K562 (cell line): ENCODE results near the gene MZB1. TPM values are rescaled to one million over a fixed set of nuclear protein-coding genes. Genes with fewer than 3 reads are reported as not detected.
A peak's percentile ranks its signal among the peaks of the same experiment; 100 is the strongest.

Experiments used
- ATF4 ChIP-seq: fragments of 450-650 bp; formaldehyde crosslinking; IDR thresholded peaks from 2 replicates; pipeline ENCODE4 v1.4.0; 2022; ENCODE audit warnings: mild to moderate bottlenecking, moderate library complexity
- ATF7 ChIP-seq: fragments of 450-650 bp; IDR thresholded peaks from 2 replicates; pipeline ENCODE4 v1.7.1; 2014; ENCODE audit warnings: mild to moderate bottlenecking, moderate library complexity
- BRF2 ChIP-seq: IDR thresholded peaks from 3 replicates; pipeline ENCODE4 v1.6.1; 2011; ENCODE audit warnings: borderline replicate concordance, mild to moderate bottlenecking; ENCODE audit not compliant: insufficient read length, insufficient read depth
- ELF1 ChIP-seq: fragments of 200-800 bp; sonication (Bioruptor generic); IDR thresholded peaks from 2 replicates; pipeline ENCODE4 v1.6.1; 2016; ENCODE audit warnings: missing genetic modification characterization, missing compliant biosample characterization
- GMEB1 ChIP-seq: fragments of 250-450 bp; sonication (Bioruptor Pico); IDR thresholded peaks from 2 replicates; pipeline ENCODE4 v1.4.0; 2020; ENCODE audit warnings: mild to moderate bottlenecking
- IFI16 ChIP-seq: fragments of 250-450 bp; sonication (Bioruptor Pico); IDR thresholded peaks from 2 replicates; pipeline ENCODE4 v2.1.2; 2022; ENCODE audit warnings: mild to moderate bottlenecking, inconsistent platforms
- MXI1 ChIP-seq: IDR thresholded peaks from 2 replicates; pipeline ENCODE4 v1.6.1; 2011; ENCODE audit warnings: low read depth, mild to moderate bottlenecking, improper control_type of control experiment, low read length
- NKRF ChIP-seq: fragments of 450-650 bp; IDR thresholded peaks from 2 replicates; pipeline ENCODE4 v1.6.1; 2016; ENCODE audit warnings: borderline replicate concordance
- POLR3G ChIP-seq: IDR thresholded peaks from 2 replicates; pipeline ENCODE4 v1.6.1; 2011; ENCODE audit not compliant: insufficient read length, insufficient replicate concordance; ENCODE audit errors: extremely low read depth
- RBM15 ChIP-seq: fragments of 200-400 bp; formaldehyde crosslinking; IDR thresholded peaks from 2 replicates; pipeline ENCODE4 v1.6.1; 2018; ENCODE audit warnings: mild to moderate bottlenecking, low read length, moderate library complexity; ENCODE audit not compliant: insufficient read depth
- ZBTB33 ChIP-seq: sonication (generic); formaldehyde crosslinking; IDR thresholded peaks from 2 replicates; pipeline ENCODE4 v1.8.1; 2023; ENCODE audit warnings: mild to moderate bottlenecking, missing genetic modification reagents
- ZBTB34 ChIP-seq: fragments of 250-450 bp; sonication (Bioruptor Pico); IDR thresholded peaks from 2 replicates; pipeline ENCODE4 v1.8.0; 2021; ENCODE audit warnings: mild to moderate bottlenecking, moderate library complexity
- ZNF274 ChIP-seq: IDR thresholded peaks from 2 replicates; pipeline ENCODE4 v1.6.1; 2011; ENCODE audit warnings: low read depth, mild to moderate bottlenecking, low read length, moderate library complexity, borderline replicate concordance
- ZNF444 ChIP-seq: fragments of 250-450 bp; sonication (Bioruptor Pico); IDR thresholded peaks from 2 replicates; pipeline ENCODE4 v1.4.0; 2020; ENCODE audit warnings: mild to moderate bottlenecking, moderate library complexity
- ZNF668 ChIP-seq: fragments of 250-450 bp; sonication (Bioruptor Pico); IDR thresholded peaks from 2 replicates; pipeline ENCODE4 v1.8.0; 2022; ENCODE audit warnings: mild to moderate bottlenecking, inconsistent platforms
- polyA plus RNA-seq, 8 experiments: library from polyadenylated mRNA; depleted of rRNA in 4 of 8; stranded (reverse) in 5 of 8; unstranded in 3 of 8; fragments of >200 nt; fragmentation: Nextera tagmentation in 2 of 8; fragmentation: Illumina TruSeq in 1 of 8; extraction: Ambion mirVana in 2 of 8; extraction: Trizol in 1 of 8; gene quantifications; 2 replicates each; pipeline versions ENCODE4 v1.2.1 to v1.2.3, GENCODE V29; 2011 to 2014; ENCODE audit warnings: inconsistent platforms in 1 of 8, missing spikeins in 1 of 8
- total RNA-seq, 7 experiments: library from RNA; depleted of rRNA in 6 of 7; stranded (reverse); fragments of >200 nt in 6 of 7; fragmentation: Illumina TruSeq in 2 of 7; extraction: Trizol in 2 of 7; gene quantifications; 2 replicates each; pipeline versions ENCODE4 v1.2.1 to v1.2.3, GENCODE V29; 2011 to 2021; ENCODE audit warnings: low replicate concordance in 1 of 7

Gene MZB1
- total and polyA plus RNA-seq, 9 of the 15 experiments (the other 6 are each of a cell fraction or from before 2014, with no cell fraction given) = 0.13 to 0.31 TPM; not detected in 7

GRCh38 chr5:139341689-139342422 lies 47.9 kb downstream of the MZB1 start, which contains the start of gene PAIP2 (continued):
- TF ChIP-seq NKRF = no peak; the same call in 1 of the 2 replicates
- peak; percentile 78; the same call in 1 of the 2 replicates for TF ChIP-seq MXI1
- TF ChIP-seq BRF2 = no peak
- TF ChIP-seq RBM15 = no peak
- no peak for TF ChIP-seq POLR3G
- TF ChIP-seq ZBTB34 = no peak
- TF ChIP-seq ATF7 = peak; percentile 94
- TF ChIP-seq ZNF668 (CRISPR knock-in tag) = 0 out of 2 replicates have a peak, but pooled peaks have one; percentile 13
- no peak for TF ChIP-seq IFI16 (CRISPR knock-in tag)
- no peak for TF ChIP-seq ATF4
- TF ChIP-seq ELF1 (tag) = peak; percentile 80
- TF ChIP-seq ZBTB33 = peak; percentile 91
- no peak for TF ChIP-seq ZNF274
- TF ChIP-seq ZNF444 = no peak
- TF ChIP-seq GMEB1 (CRISPR knock-in tag) = 0 out of 2 replicates have a peak, but pooled peaks have one; percentile 14
